Kidney epithelial cell (primary cell): ENCODE measurements around the gene ELOVL2. TPM values are rescaled to one million over a fixed set of nuclear protein-coding genes. Genes with fewer than 3 reads are reported as not detected.
"Not testable (repeated sequence)": the region's sequence is repeated elsewhere in the genome, so short reads cannot be mapped to it uniquely, and the experiment has no call there.

ENCODE experiments used
- DNase-seq: peaks from one replicate; pipeline ENCODE4 v3.0.0-alpha.2; 2010; ENCODE audit warnings: low read depth
- H3K27me3 ChIP-seq: 2 replicates; pipeline ENCODE4 v1.6.0; 2011; ENCODE audit warnings: low read length; ENCODE audit not compliant: control insufficient read depth, insufficient read depth
- H3K36me3 ChIP-seq: 2 replicates; pipeline ENCODE4 v1.5.1; 2011; ENCODE audit warnings: low read length; ENCODE audit not compliant: control insufficient read depth, insufficient read depth
- H3K4me3 ChIP-seq: 2 replicates; pipeline ENCODE4 v1.5.1; 2011; ENCODE audit warnings: low read depth, mild to moderate bottlenecking, control low read depth, low read length
- CTCF ChIP-seq: IDR thresholded peaks from 2 replicates; pipeline ENCODE4 v1.5.1; 2011; ENCODE audit warnings: mild to moderate bottlenecking, moderate library complexity, low read length, control low read depth, inconsistent platforms; ENCODE audit not compliant: insufficient read depth, poor library complexity, severe bottlenecking
- total RNA-seq: library from RNA; depleted of rRNA; stranded (reverse); fragments of >200 nt; gene quantifications from 2 replicates; pipeline ENCODE4 v1.2.3, GENCODE V29; 2015

The ELOVL2 gene
- 0.27 and 0.84 TPM in 2 replicates for total RNA-seq

GRCh38 chr6:11043961-11044711, at the start of gene ELOVL2:
TSS of gene ELOVL2 (minus strand) at chr6:11044305. CDS start at chr6:11044230, 75 bp downstream.
- TF ChIP-seq CTCF = peak; percentile 38
- Histone ChIP-seq H3K4me3 (peak within 1 kb of the TSS; percentile 37), H3K36me3 (no peaks in the 10 kb centered on the region), H3K27me3 (peaks cover 16% of the 10 kb centered on the region)
- no peak for DNase-seq

GRCh38 chr6:11093376-11093625, 49.2 kb upstream of the ELOVL2 start:
- peak overlapping the region; percentile 99 for H3K4me3 ChIP-seq
- H3K36me3 ChIP-seq = no peaks in the 10 kb centered on the region
- no peak for TF ChIP-seq CTCF
- H3K27me3 ChIP-seq = no peaks in the 10 kb centered on the region
- no peak for DNase-seq

- peak overlapping the region; percentile 99 for H3K4me3 ChIP-seq
- no peaks in the 10 kb centered on the region for H3K36me3 ChIP-seq
- no peak for TF ChIP-seq CTCF
- no peaks in the 10 kb centered on the region for H3K27me3 ChIP-seq
- no peak for DNase-seq
Measured at GRCh38 chr6:11092668-11093375, 48.7 kb upstream of the ELOVL2 start.

GRCh38 chr6:11091141-11091540, 47.0 kb upstream of the ELOVL2 start:
- DNase-seq, H3K36me3 ChIP-seq, H3K4me3 ChIP-seq, H3K27me3 ChIP-seq: not testable (repeated sequence)

GRCh38 chr6:11089695-11090094, 45.6 kb upstream of the ELOVL2 start:
- Histone ChIP-seq H3K27me3 (no peaks in the 10 kb centered on the region), H3K4me3 (no peak overlapping the region), H3K36me3 (no peaks in the 10 kb centered on the region)
- no peak for TF ChIP-seq CTCF
- no peak for DNase-seq

GRCh38 chr6:11087141-11087812, 43.2 kb upstream of the ELOVL2 start:
- H3K27me3 ChIP-seq, H3K4me3 ChIP-seq, DNase-seq, H3K36me3 ChIP-seq: not testable (repeated sequence)
